Liver (tissue), 9 donors: ENCODE measurements around the gene TMEM183A. TPM values are rescaled to one million over a fixed set of nuclear protein-coding genes. Genes with fewer than 3 reads are reported as not detected.

Source experiments
- DNase-seq: peaks from one replicate; pipeline ENCODE4 v3.0.0-alpha.2; 2017; ENCODE audit warnings: low spot score
- H3K27ac ChIP-seq, 2 donors: one replicate each; pipeline ENCODE4 v1.7.0; 2013; ENCODE audit warnings: inconsistent platforms in 2 of 2, low read length in 2 of 2, control low read depth in 1 of 2, low read depth in 1 of 2, mild to moderate bottlenecking in 1 of 2
- H3K27me3 ChIP-seq, 4 donors: one replicate each; pipeline versions ENCODE4 v1.6.1 to v1.7.0; 2013; ENCODE audit warnings: low read length in 3 of 4, inconsistent platforms in 1 of 4, mild to moderate bottlenecking in 1 of 4, moderate library complexity in 1 of 4; ENCODE audit not compliant: control insufficient read depth in 4 of 4, insufficient read depth in 4 of 4
- H3K36me3 ChIP-seq, 4 donors: one replicate each; pipeline versions ENCODE4 v1.6.1 to v1.7.0; 2013; ENCODE audit warnings: low read length in 3 of 4, mild to moderate bottlenecking in 3 of 4, low read depth in 1 of 4, moderate library complexity in 1 of 4; ENCODE audit not compliant: control insufficient read depth in 4 of 4, insufficient read depth in 3 of 4
- H3K4me1 ChIP-seq, 4 donors: one replicate each; pipeline versions ENCODE4 v1.6.1 to v1.7.0; 2013; ENCODE audit warnings: low read length in 3 of 4, mild to moderate bottlenecking in 3 of 4, moderate library complexity in 1 of 4; ENCODE audit not compliant: control insufficient read depth in 4 of 4, insufficient read depth in 4 of 4
- H3K4me3 ChIP-seq, 3 donors: one replicate each; pipeline versions ENCODE4 v1.6.1 to v1.7.0; 2013; ENCODE audit warnings: low read length in 3 of 3, control low read depth in 1 of 3, low read depth in 1 of 3, mild to moderate bottlenecking in 1 of 3
- H3K9ac ChIP-seq, 2 donors: one replicate each; pipeline ENCODE4 v1.7.0; 2013; ENCODE audit warnings: low read length in 2 of 2, mild to moderate bottlenecking in 2 of 2, moderate library complexity in 2 of 2, control low read depth in 1 of 2, low read depth in 1 of 2
- H3K9me3 ChIP-seq, 4 donors: one replicate each; pipeline versions ENCODE4 v1.6.1 to v1.7.0; 2013; ENCODE audit warnings: low read length in 3 of 4; ENCODE audit not compliant: control insufficient read depth in 4 of 4
- ATF3 ChIP-seq: IDR thresholded peaks from 2 replicates; pipeline ENCODE4 v1.6.1; 2016; ENCODE audit warnings: antibody characterized with exemption
- EGR1 ChIP-seq, 2 donors: IDR thresholded peaks; 2 replicates each; pipeline ENCODE4 v1.6.1; 2016 to 2018; ENCODE audit warnings: antibody characterized with exemption in 2 of 2, low read depth in 2 of 2
- FOXA1 ChIP-seq: IDR thresholded peaks from 2 replicates; pipeline ENCODE4 v1.6.1; 2016; ENCODE audit warnings: antibody characterized with exemption
- FOXA2 ChIP-seq: IDR thresholded peaks from 2 replicates; pipeline ENCODE4 v1.6.1; 2016; ENCODE audit warnings: antibody characterized with exemption
- GABPA ChIP-seq, 2 donors: IDR thresholded peaks in 1 of 2; conservative IDR thresholded peaks in 1 of 2; 2 replicates each; pipeline ENCODE4 v1.6.1; 2016; ENCODE audit warnings: antibody characterized with exemption in 2 of 2, mild to moderate bottlenecking in 1 of 2, moderate library complexity in 1 of 2
- HNF4A ChIP-seq, 2 donors: conservative IDR thresholded peaks; 2 replicates each; pipeline ENCODE4 v1.6.1; 2016; ENCODE audit warnings: antibody characterized with exemption in 2 of 2, mild to moderate bottlenecking in 2 of 2
- HNF4G ChIP-seq: IDR thresholded peaks from 2 replicates; pipeline ENCODE4 v1.6.1; 2016; ENCODE audit warnings: antibody characterized with exemption
- JUND ChIP-seq, 2 donors: IDR thresholded peaks; 2 replicates each; pipeline ENCODE4 v1.6.1; 2016; ENCODE audit warnings: antibody characterized with exemption in 2 of 2
- NR2F2 ChIP-seq: IDR thresholded peaks from 2 replicates; pipeline ENCODE4 v1.6.1; 2016; ENCODE audit warnings: antibody characterized with exemption
- RAD21 ChIP-seq, 2 donors: IDR thresholded peaks; 2 replicates each; pipeline ENCODE4 v1.6.1; 2016; ENCODE audit warnings: antibody characterized with exemption in 2 of 2, mild to moderate bottlenecking in 2 of 2
- REST ChIP-seq: IDR thresholded peaks from 2 replicates; pipeline ENCODE4 v1.6.1; 2016; ENCODE audit warnings: antibody characterized with exemption, mild to moderate bottlenecking
- RXRA ChIP-seq, 2 donors: IDR thresholded peaks; 2 replicates each; pipeline ENCODE4 v1.6.1; 2017 to 2018; ENCODE audit warnings: antibody characterized with exemption in 2 of 2, mild to moderate bottlenecking in 1 of 2
- SP1 ChIP-seq: IDR thresholded peaks from 2 replicates; pipeline ENCODE4 v1.6.1; 2018; ENCODE audit warnings: antibody characterized with exemption, mild to moderate bottlenecking
- TAF1 ChIP-seq: conservative IDR thresholded peaks from 2 replicates; pipeline ENCODE4 v1.6.1; 2016; ENCODE audit warnings: antibody characterized with exemption, mild to moderate bottlenecking
- YY1 ChIP-seq: IDR thresholded peaks from 2 replicates; pipeline ENCODE4 v1.6.1; 2016; ENCODE audit warnings: antibody characterized with exemption, mild to moderate bottlenecking
- ZBTB33 ChIP-seq: IDR thresholded peaks from 2 replicates; pipeline ENCODE4 v1.6.1; 2016; ENCODE audit warnings: antibody characterized with exemption
- WGBS: extraction: QIAGEN DNeasy Blood & Tissue Kit; methylation state at CpG from one replicate; pipeline ENCODE4 v1.1.7; 2013; 5-methylcytosine and 5-hydroxymethylcytosine counted together
- polyA plus RNA-seq, 2 donors: library from polyadenylated mRNA; stranded (reverse) in 1 of 2; unstranded in 1 of 2; fragments of 200-250 nt in 1 of 2; fragments of >200 nt in 1 of 2; fragmentation: Nextera tagmentation in 1 of 2; extraction: Ambion mirVana in 1 of 2; gene quantifications; one replicate each; pipeline versions ENCODE4 v1.2.1 to v1.2.3, GENCODE V29; 2013 to 2015
- total RNA-seq, 2 donors: library from RNA; depleted of rRNA; stranded (reverse); fragments of >200 nt; gene quantifications; one replicate each; pipeline ENCODE4 v1.2.3, GENCODE V29; 2014
- TF ChIP-seq, protein P1 (sequence below): IDR thresholded peaks from 2 replicates; pipeline ENCODE4 v1.6.1; 2016; ENCODE audit warnings: antibody characterized with exemption
- TF ChIP-seq, protein P2 (sequence below): fragments of 150-350 bp; IDR thresholded peaks from 2 replicates; pipeline ENCODE4 v1.5.1; 2017; ENCODE audit warnings: improper control_type of control experiment, low read depth, low read length; ENCODE audit not compliant: missing input control
- donor health status: healthy.
- donor health status: healthy.
- donor health status: healthy.
- donor health status: healthy.
- donor health status: healthy.

The TMEM183A gene
- total and polyA plus RNA-seq, 4 donors, result 21.0 to 48.9 (median 35.5) TPM

GRCh38 chr1:203039609-203040512, 32.7 kb downstream of the TMEM183A start:
- TF ChIP-seq FOXA1 (no peak), SP1 (no peak), HNF4G (no peak), ZBTB33 (no peak), GABPA (IDR thresholded peaks at IDR 0.05 in 1 of 2, conservative IDR thresholded peaks at IDR 0.05 in 1 of 2) (no peak), RXRA (IDR thresholded peaks at IDR 0.05) (no peak), YY1 (no peak), NR2F2 (no peak), HNF4A (conservative IDR thresholded peaks at IDR 0.05) (no peak), REST (no peak), ATF3 (no peak), JUND (IDR thresholded peaks at IDR 0.05) (no peak), EGR1 (IDR thresholded peaks at IDR 0.05; ENCODE audit: low read depth in 2 of 2) (no peak), TAF1 (no peak), RAD21 (IDR thresholded peaks at IDR 0.05) (no peak), FOXA2 (no peak)
- TF ChIP-seq, protein P1, sequence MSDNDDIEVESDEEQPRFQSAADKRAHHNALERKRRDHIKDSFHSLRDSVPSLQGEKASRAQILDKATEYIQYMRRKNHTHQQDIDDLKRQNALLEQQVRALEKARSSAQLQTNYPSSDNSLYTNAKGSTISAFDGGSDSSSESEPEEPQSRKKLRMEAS, result no peak
- TF ChIP-seq, protein P2, sequence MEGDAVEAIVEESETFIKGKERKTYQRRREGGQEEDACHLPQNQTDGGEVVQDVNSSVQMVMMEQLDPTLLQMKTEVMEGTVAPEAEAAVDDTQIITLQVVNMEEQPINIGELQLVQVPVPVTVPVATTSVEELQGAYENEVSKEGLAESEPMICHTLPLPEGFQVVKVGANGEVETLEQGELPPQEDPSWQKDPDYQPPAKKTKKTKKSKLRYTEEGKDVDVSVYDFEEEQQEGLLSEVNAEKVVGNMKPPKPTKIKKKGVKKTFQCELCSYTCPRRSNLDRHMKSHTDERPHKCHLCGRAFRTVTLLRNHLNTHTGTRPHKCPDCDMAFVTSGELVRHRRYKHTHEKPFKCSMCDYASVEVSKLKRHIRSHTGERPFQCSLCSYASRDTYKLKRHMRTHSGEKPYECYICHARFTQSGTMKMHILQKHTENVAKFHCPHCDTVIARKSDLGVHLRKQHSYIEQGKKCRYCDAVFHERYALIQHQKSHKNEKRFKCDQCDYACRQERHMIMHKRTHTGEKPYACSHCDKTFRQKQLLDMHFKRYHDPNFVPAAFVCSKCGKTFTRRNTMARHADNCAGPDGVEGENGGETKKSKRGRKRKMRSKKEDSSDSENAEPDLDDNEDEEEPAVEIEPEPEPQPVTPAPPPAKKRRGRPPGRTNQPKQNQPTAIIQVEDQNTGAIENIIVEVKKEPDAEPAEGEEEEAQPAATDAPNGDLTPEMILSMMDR, result no peak
- no peak for DNase-seq
- H3K36me3 ChIP-seq, result no peaks in the 10 kb centered on the region
- WGBS, result 54% methylated on average over 11 of the region's 11 CpGs
- no peak overlapping the region for H3K4me3 ChIP-seq
- H3K4me1 ChIP-seq, result no peaks in the 10 kb centered on the region
- H3K27ac ChIP-seq, result no peak overlapping the region
- H3K27me3 ChIP-seq, result no peaks in the 10 kb centered on the region
- H3K9ac ChIP-seq, result no peak overlapping the region
- no peaks in the 10 kb centered on the region for H3K9me3 ChIP-seq
